ENCODE results near the gene LY6G6F. TPM values are rescaled to one million over a fixed set of nuclear protein-coding genes. Genes with fewer than 3 reads are reported as not detected.

The LY6G6F gene
- total and polyA plus RNA-seq, 2 donors (not counting 3 experiments of a cell fraction or from before 2014, with no cell fraction given), result not detected

DNA sequence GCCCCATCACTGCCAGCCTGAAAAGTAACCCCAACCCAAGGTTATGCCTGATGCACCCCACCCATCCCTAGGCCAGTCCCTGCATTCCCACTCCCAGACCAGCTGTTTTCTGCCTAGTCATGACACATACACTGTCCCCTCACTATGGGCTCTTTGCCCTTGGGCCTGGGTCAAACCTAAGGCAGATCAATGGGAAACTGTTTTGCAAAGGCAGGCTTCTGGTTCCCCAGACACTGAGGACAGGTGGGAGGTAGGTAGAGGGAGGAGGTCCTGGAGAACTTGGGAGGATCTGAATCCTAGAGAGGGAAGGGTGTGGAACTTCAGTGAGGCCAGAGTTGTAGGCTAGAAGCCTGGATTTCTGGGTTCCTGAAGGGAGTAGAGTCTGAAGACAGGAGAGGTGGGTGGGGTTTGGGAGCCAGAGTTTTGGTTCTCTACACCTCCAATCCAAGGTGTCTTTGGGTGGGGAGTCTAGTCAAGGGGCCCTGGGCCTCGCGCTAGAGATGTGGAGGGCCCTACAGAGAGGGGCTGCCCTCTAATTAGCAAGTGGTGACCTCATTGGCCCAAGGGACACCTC lies 27.7 kb downstream of the LY6G6F start:
- H3K4me2 ChIP-seq (ENCODE audit: insufficient read depth, low read length), result peak overlapping the region; percentile 93
- H3K79me2 ChIP-seq (ENCODE audit: control insufficient read depth, insufficient read depth, low read length), result peaks cover 41% of the 10 kb centered on the region
- no peak overlapping the region for H2AFZ ChIP-seq (ENCODE audit: low read depth, low read length)
- dilution Hi-C loops (cut with MboI; ENCODE audit: extremely low pct_ligation_motif_present, low sequenced_read_pairs), result no loop called here
- no TSS peak for BruUV-seq (replicated peaks)
- peak overlapping the region; percentile 96 for H3K9ac ChIP-seq (replicated peaks; ENCODE audit: extremely low read depth, insufficient read depth, low read length)
- H3K27ac ChIP-seq (ENCODE audit: insufficient read depth, low read depth, low read length), result peak overlapping the region; percentile 94
- H3K4me1 ChIP-seq (ENCODE audit: control insufficient read depth, extremely low read depth, insufficient read depth, low read length), result peaks cover 40% of the 10 kb centered on the region
- peaks cover 16 to 23% of the 10 kb centered on the region in 2 experiments for H3K36me3 ChIP-seq (ENCODE audit: control insufficient read depth in 2 of 2, extremely low read depth in 1 of 2, insufficient read depth in 2 of 2, low read length in 2 of 2)
- peak overlapping the region; percentile 86 to 98 (median 96) for H3K4me3 ChIP-seq (replicated peaks in 1 of 3; ENCODE audit: insufficient read depth in 1 of 3, low read depth in 1 of 3, low read length in 3 of 3)
- TF ChIP-seq EZH2 (IDR thresholded peaks at IDR 0.05; ENCODE audit: borderline replicate concordance, low read depth, low read length, severe bottlenecking) (no peak), POLR2AphosphoS5 (IDR thresholded peaks at IDR 0.05; ENCODE audit: insufficient read depth, low read depth, low read length) (no peak), POLR2A (IDR thresholded peaks at IDR 0.05; ENCODE audit: low read depth, low read length) (no peak), FOS (IDR thresholded peaks at IDR 0.05; ENCODE audit: borderline replicate concordance, insufficient read depth, low read length) (no peak), MYC (IDR thresholded peaks at IDR 0.05; ENCODE audit: low read depth, low read length) (no peak), JUN (IDR thresholded peaks at IDR 0.05; ENCODE audit: borderline replicate concordance, insufficient read depth, insufficient read length, low read depth) (no peak), GATA2 (IDR thresholded peaks at IDR 0.05; ENCODE audit: insufficient read depth, insufficient read length, low read depth, low read length) (no peak)
- TF ChIP-seq, protein P1, sequence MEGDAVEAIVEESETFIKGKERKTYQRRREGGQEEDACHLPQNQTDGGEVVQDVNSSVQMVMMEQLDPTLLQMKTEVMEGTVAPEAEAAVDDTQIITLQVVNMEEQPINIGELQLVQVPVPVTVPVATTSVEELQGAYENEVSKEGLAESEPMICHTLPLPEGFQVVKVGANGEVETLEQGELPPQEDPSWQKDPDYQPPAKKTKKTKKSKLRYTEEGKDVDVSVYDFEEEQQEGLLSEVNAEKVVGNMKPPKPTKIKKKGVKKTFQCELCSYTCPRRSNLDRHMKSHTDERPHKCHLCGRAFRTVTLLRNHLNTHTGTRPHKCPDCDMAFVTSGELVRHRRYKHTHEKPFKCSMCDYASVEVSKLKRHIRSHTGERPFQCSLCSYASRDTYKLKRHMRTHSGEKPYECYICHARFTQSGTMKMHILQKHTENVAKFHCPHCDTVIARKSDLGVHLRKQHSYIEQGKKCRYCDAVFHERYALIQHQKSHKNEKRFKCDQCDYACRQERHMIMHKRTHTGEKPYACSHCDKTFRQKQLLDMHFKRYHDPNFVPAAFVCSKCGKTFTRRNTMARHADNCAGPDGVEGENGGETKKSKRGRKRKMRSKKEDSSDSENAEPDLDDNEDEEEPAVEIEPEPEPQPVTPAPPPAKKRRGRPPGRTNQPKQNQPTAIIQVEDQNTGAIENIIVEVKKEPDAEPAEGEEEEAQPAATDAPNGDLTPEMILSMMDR (IDR thresholded peaks at IDR 0.05; ENCODE audit: extremely low read depth in 1 of 2, insufficient read depth in 1 of 2, low read depth in 1 of 2, low read length in 2 of 2), result no peak
- TF ChIP-seq, protein P2, sequence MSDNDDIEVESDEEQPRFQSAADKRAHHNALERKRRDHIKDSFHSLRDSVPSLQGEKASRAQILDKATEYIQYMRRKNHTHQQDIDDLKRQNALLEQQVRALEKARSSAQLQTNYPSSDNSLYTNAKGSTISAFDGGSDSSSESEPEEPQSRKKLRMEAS (IDR thresholded peaks at IDR 0.05; ENCODE audit: insufficient read depth, insufficient read length), result no peak
- H3K9me1 ChIP-seq (replicated peaks; ENCODE audit: control insufficient read depth, extremely low read depth, insufficient read depth, low read length), result no peaks in the 10 kb centered on the region
- H3K27me3 ChIP-seq (ENCODE audit: control insufficient read depth in 2 of 2, insufficient read depth in 2 of 2, low read length in 2 of 2), result no peaks in the 10 kb centered on the region
- intact Hi-C loops (cut with micrococcal nuclease), result loop anchor here (1.0 to 10.0 kb wide), 2 partner anchors 93 to 190 kb away; partner anchors contain the start of genes ATP6V1G2, DDX39B, HSPA1B and NFKBIL1
- FAIRE-seq (no peak), DNase-seq (ENCODE audit: low read depth, low spot score) (no peak)
- H3K9me3 ChIP-seq (replicated peaks; ENCODE audit: control insufficient read depth, insufficient read depth, low read length), result no peaks in the 10 kb centered on the region
- no peaks in the 10 kb centered on the region for H4K20me1 ChIP-seq (replicated peaks; ENCODE audit: control insufficient read depth, extremely low read depth, insufficient read depth, low read length)
- ChIA-PET CTCF (interaction anchor here (1.5 kb wide), 1 partner anchor 9 kb away, joined by 3 read pairs; no protein-coding TSS in a partner anchor), POLR2A (interaction anchor here (1.5 kb wide), 1 partner anchor 93 kb away, joined by 6 read pairs; the partner anchor contains the start of gene HSPA1B)

Measured in endothelial cell of umbilical vein (primary cell).